ENCODE results near the gene RGS17.
"Not testable (repeated sequence)": the region's sequence is repeated elsewhere in the genome, so short reads cannot be mapped to it uniquely, and the experiment has no call there.

RGS17 gene

GRCh38 chr6:153001767-153002612, 129.1 kb downstream of the RGS17 start:
- H3K36me3 ChIP-seq (ENCODE audit: control insufficient read depth in 2 of 2, insufficient read depth in 1 of 2, low read length in 2 of 2): peaks cover 12 to 35% of the 10 kb centered on the region in 2 experiments; a peak in 2 of 3 replicates
- no peaks in the 10 kb centered on the region for H3K4me1 ChIP-seq (ENCODE audit: control insufficient read depth, insufficient read depth, low read length)
- ChIA-PET CTCF (no interaction called here), POLR2A (interaction anchor here (0.6 to 5.0 kb wide), 4 partner anchors 11 to 24 kb away, joined by 3 to 55 read pairs (median 3); partner anchors contain the start of gene FBXO5)
- TF ChIP-seq ZNF785 (tag by site-specific recombination; IDR thresholded peaks at IDR 0.05): no peak
- no peak for TF ChIP-seq GLI4 (tag by site-specific recombination; IDR thresholded peaks at IDR 0.05)
- peak; percentile 63 for TF ChIP-seq ZNF629 (tag by site-specific recombination; IDR thresholded peaks at IDR 0.05)
- TF ChIP-seq, protein P1, sequence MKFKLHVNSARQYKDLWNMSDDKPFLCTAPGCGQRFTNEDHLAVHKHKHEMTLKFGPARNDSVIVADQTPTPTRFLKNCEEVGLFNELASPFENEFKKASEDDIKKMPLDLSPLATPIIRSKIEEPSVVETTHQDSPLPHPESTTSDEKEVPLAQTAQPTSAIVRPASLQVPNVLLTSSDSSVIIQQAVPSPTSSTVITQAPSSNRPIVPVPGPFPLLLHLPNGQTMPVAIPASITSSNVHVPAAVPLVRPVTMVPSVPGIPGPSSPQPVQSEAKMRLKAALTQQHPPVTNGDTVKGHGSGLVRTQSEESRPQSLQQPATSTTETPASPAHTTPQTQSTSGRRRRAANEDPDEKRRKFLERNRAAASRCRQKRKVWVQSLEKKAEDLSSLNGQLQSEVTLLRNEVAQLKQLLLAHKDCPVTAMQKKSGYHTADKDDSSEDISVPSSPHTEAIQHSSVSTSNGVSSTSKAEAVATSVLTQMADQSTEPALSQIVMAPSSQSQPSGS (tag by site-specific recombination; IDR thresholded peaks at IDR 0.05; ENCODE audit: low read depth): peak; percentile 94
- peak; percentile 27; the same call in 1 of the 2 replicates for TF ChIP-seq ZBTB17 (tag by site-specific recombination; IDR thresholded peaks at IDR 0.05)
- TF ChIP-seq KLF9 (tag by site-specific recombination; IDR thresholded peaks at IDR 0.05; ENCODE audit: low read depth): no peak
- no peak for TF ChIP-seq ZNF529 (tag by site-specific recombination; IDR thresholded peaks at IDR 0.05; ENCODE audit: insufficient replicate concordance)
- TF ChIP-seq, protein P2, sequence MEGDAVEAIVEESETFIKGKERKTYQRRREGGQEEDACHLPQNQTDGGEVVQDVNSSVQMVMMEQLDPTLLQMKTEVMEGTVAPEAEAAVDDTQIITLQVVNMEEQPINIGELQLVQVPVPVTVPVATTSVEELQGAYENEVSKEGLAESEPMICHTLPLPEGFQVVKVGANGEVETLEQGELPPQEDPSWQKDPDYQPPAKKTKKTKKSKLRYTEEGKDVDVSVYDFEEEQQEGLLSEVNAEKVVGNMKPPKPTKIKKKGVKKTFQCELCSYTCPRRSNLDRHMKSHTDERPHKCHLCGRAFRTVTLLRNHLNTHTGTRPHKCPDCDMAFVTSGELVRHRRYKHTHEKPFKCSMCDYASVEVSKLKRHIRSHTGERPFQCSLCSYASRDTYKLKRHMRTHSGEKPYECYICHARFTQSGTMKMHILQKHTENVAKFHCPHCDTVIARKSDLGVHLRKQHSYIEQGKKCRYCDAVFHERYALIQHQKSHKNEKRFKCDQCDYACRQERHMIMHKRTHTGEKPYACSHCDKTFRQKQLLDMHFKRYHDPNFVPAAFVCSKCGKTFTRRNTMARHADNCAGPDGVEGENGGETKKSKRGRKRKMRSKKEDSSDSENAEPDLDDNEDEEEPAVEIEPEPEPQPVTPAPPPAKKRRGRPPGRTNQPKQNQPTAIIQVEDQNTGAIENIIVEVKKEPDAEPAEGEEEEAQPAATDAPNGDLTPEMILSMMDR (tag by site-specific recombination; IDR thresholded peaks at IDR 0.05): 0 out of 2 replicates have a peak, but pooled peaks have one; percentile 26
- H3K27ac ChIP-seq (ENCODE audit: extremely low read depth, low read depth, low read length): peak overlapping the region; percentile 62
- peak overlapping the region; percentile 83 for H3K4me3 ChIP-seq (ENCODE audit: low read depth, low read length)
- no peaks in the 10 kb centered on the region for H3K9me3 ChIP-seq (ENCODE audit: control insufficient read depth, insufficient read depth, low read depth, low read length)

DNA sequence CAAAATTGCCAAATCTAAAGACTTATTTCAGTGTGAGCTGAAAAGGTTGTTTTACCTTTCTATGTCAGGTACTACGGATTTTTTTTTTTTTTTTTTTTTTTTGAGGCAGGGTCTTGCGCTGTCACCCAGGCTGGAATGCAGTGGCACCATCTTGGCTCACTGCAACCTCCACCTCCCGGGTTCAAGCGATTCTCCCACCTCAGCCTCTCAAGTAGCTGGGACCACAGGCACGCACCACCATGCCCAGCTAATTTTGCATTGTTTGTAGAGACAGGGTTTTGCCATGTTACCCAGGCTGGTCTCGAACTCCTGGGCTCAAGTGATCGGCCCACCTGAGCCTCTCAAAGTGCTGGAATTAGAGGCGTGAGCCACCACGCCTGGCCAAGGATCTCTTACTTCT, 130.3 kb downstream of the RGS17 start:
- peak; percentile 89 for TF ChIP-seq ZNF362 (tag by site-specific recombination; IDR thresholded peaks at IDR 0.05)
- not testable (repeated sequence) for H3K9me3 ChIP-seq (ENCODE audit: control insufficient read depth, insufficient read depth, low read depth, low read length); H3K4me1 ChIP-seq (ENCODE audit: control insufficient read depth, insufficient read depth, low read length); H3K27ac ChIP-seq (ENCODE audit: extremely low read depth, low read depth, low read length)
- ChIA-PET CTCF (interaction anchor here (0.6 to 1.5 kb wide), 4 partner anchors 10 to 24 kb away, joined by 3 to 8 read pairs (median 4); partner anchors contain the start of gene FBXO5), POLR2A (interaction anchor here (0.6 to 5.0 kb wide), 3 partner anchors 16 to 211 kb away, joined by 3 to 55 read pairs (median 4); partner anchors contain the start of gene FBXO5)
- Histone ChIP-seq H3K4me3 (ENCODE audit: low read depth, low read length) (peak overlapping the region; percentile 83), H3K36me3 (ENCODE audit: control insufficient read depth in 2 of 2, insufficient read depth in 1 of 2, low read length in 2 of 2) (peaks cover 12 to 47% of the 10 kb centered on the region in 2 experiments; a peak in 2 of 3 replicates)

DNA sequence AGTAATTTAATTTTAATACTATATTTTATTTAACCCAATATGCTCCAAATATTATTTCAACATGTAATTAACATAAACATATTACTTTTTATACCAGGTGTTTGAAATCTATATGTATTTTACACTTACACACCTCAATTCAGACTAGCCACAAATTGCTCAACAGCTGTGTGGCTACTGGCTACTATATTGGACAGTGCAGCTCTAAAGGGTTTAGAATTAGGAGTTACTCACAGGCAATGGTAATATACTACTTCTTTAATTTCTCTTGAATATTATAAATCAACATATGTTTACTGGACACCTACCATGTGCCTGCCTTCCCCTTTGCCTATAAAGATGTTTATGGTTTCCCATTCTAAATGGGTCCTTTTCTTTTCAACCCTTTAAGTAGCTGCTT, 130.8 kb downstream of the RGS17 start:
- CTCF ChIA-PET: interaction anchor here (0.6 to 1.5 kb wide), 4 partner anchors 9 to 25 kb away, joined by 3 to 8 read pairs (median 4); partner anchors contain the start of gene FBXO5
- Histone ChIP-seq H3K9me3 (ENCODE audit: control insufficient read depth, insufficient read depth, low read depth, low read length) (no peaks in the 10 kb centered on the region), H3K36me3 (ENCODE audit: control insufficient read depth in 2 of 2, insufficient read depth in 1 of 2, low read length in 2 of 2) (peaks cover 12 to 52% of the 10 kb centered on the region in 2 experiments; a peak in 2 of 3 replicates), H3K27ac (ENCODE audit: extremely low read depth, low read depth, low read length) (no peak overlapping the region), H3K4me3 (ENCODE audit: low read depth, low read length) (peak overlapping the region; percentile 0; the same call in 1 of the 2 replicates), H3K4me1 (ENCODE audit: control insufficient read depth, insufficient read depth, low read length) (no peaks in the 10 kb centered on the region)
- POLR2A ChIA-PET: interaction anchor here (0.6 to 5.0 kb wide), 3 partner anchors 15 to 211 kb away, joined by 3 to 55 read pairs (median 4); partner anchors contain the start of gene FBXO5
- TF ChIP-seq ZNF555 (tag by site-specific recombination; conservative IDR thresholded peaks at IDR 0.05) (no peak), BCL11B (tag by site-specific recombination; IDR thresholded peaks at IDR 0.05; ENCODE audit: low read depth) (no peak), ZNF549 (tag by site-specific recombination; IDR thresholded peaks at IDR 0.05) (no peak), TRIM28 (IDR thresholded peaks at IDR 0.05; ENCODE audit: borderline replicate concordance, low read length) (no peak), ZNF341 (tag by site-specific recombination; IDR thresholded peaks at IDR 0.05; ENCODE audit: low read depth) (no peak), ZNF48 (tag by site-specific recombination; IDR thresholded peaks at IDR 0.05) (no peak), ZNF146 (tag by site-specific recombination; IDR thresholded peaks at IDR 0.05) (no peak), FEZF1 (tag by site-specific recombination; IDR thresholded peaks at IDR 0.05) (no peak), ZNF169 (tag by site-specific recombination; IDR thresholded peaks at IDR 0.05) (no peak), ZSCAN23 (tag by site-specific recombination; IDR thresholded peaks at IDR 0.05) (no peak), ZNF426 (tag by site-specific recombination; IDR thresholded peaks at IDR 0.05) (no peak), WT1 (tag by site-specific recombination; IDR thresholded peaks at IDR 0.05) (no peak), ZNF433 (tag by site-specific recombination; IDR thresholded peaks at IDR 0.05; ENCODE audit: low read depth) (no peak), KLF10 (tag by site-specific recombination; IDR thresholded peaks at IDR 0.05) (no peak), MZF1 (tag by site-specific recombination; IDR thresholded peaks at IDR 0.05; ENCODE audit: borderline replicate concordance) (no peak), ZNF660 (tag by site-specific recombination; IDR thresholded peaks at IDR 0.05) (no peak)
- TF ChIP-seq, protein P3, sequence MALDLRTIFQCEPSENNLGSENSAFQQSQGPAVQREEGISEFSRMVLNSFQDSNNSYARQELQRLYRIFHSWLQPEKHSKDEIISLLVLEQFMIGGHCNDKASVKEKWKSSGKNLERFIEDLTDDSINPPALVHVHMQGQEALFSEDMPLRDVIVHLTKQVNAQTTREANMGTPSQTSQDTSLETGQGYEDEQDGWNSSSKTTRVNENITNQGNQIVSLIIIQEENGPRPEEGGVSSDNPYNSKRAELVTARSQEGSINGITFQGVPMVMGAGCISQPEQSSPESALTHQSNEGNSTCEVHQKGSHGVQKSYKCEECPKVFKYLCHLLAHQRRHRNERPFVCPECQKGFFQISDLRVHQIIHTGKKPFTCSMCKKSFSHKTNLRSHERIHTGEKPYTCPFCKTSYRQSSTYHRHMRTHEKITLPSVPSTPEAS (tag by site-specific recombination; IDR thresholded peaks at IDR 0.05): no peak
